TTC549 (cell line): ENCODE results near the gene PKD2.

Source experiments
- FAIRE-seq: peaks from 2 replicates; lab custom pipeline; 2012; peaks lifted over from hg19 to GRCh38; lab: Jason Lieb, UNC

Gene PKD2

GRCh38 chr4:88007304-88008121, at the start of gene PKD2:
Gene PKD2, plus strand, starts transcription at chr4:88007635. Its CDS starts 99 bp downstream, at chr4:88007734.
- FAIRE-seq: no peak

GRCh38 chr4:87961993-87962392, 45.4 kb upstream of the PKD2 start:
- no peak for FAIRE-seq

GRCh38 chr4:87962398-87963146, 44.9 kb upstream of the PKD2 start:
- FAIRE-seq: no peak

GRCh38 chr4:87965501-87965975, 41.9 kb upstream of the PKD2 start:
- no peak for FAIRE-seq

GRCh38 chr4:87966095-87966496, 41.3 kb upstream of the PKD2 start:
- FAIRE-seq: no peak

- FAIRE-seq: no peak
Observed at GRCh38 chr4:87967193-87967592, 40.2 kb upstream of the PKD2 start.

- no peak for FAIRE-seq
Observed at GRCh38 chr4:87970121-87970520, 37.3 kb upstream of the PKD2 start.

- FAIRE-seq: no peak
Observed at GRCh38 chr4:87971866-87972265, 35.6 kb upstream of the PKD2 start.

- FAIRE-seq: peak; percentile 36
Observed at GRCh38 chr4:87973283-87974169, 33.9 kb upstream of the PKD2 start.

- no peak for FAIRE-seq
Observed at GRCh38 chr4:87974856-87975462, 32.5 kb upstream of the PKD2 start.

- no peak for FAIRE-seq
Observed at GRCh38 chr4:87975466-87975865, 32.0 kb upstream of the PKD2 start, which contains the start of gene SPP1. Gene SPP1, plus strand, starts transcription at chr4:87975714. Its CDS starts 1,182 bp downstream, at chr4:87976896.

GRCh38 chr4:87977521-87978278, 29.7 kb upstream of the PKD2 start:
- no peak for FAIRE-seq

GRCh38 chr4:87978681-87979080, 28.8 kb upstream of the PKD2 start:
- no peak for FAIRE-seq

GRCh38 chr4:87979810-87980209, 27.6 kb upstream of the PKD2 start:
- no peak for FAIRE-seq

- FAIRE-seq: no peak
Observed at GRCh38 chr4:87981486-87981885, 25.9 kb upstream of the PKD2 start.

- no peak for FAIRE-seq
Observed at GRCh38 chr4:87982036-87982435, 25.4 kb upstream of the PKD2 start.

- FAIRE-seq: no peak
Observed at GRCh38 chr4:87982446-87983010, 24.9 kb upstream of the PKD2 start.

GRCh38 chr4:87983996-87984395, 23.4 kb upstream of the PKD2 start:
- FAIRE-seq: no peak

GRCh38 chr4:87985097-87985886, 22.1 kb upstream of the PKD2 start:
- FAIRE-seq: no peak

- no peak for FAIRE-seq
Observed at GRCh38 chr4:87985887-87986200, 21.6 kb upstream of the PKD2 start.
